ENCODE results near the gene TEX51.

Gene TEX51

GRCh38 chr2:126916744-126917143 is 18.1 kb downstream of the TEX51 start:
- no peak for DNase-seq

GRCh38 chr2:126921066-126921465 is 22.4 kb downstream of the TEX51 start:
- DNase-seq, result no peak

- no peak for DNase-seq
These were observed 32.4 kb downstream of the TEX51 start for GRCh38 chr2:126930970-126931590.

GRCh38 chr2:126932529-126932928 is 33.8 kb downstream of the TEX51 start:
- DNase-seq, result no peak

GRCh38 chr2:126932966-126933710 is 34.4 kb downstream of the TEX51 start:
- DNase-seq, result no peak

GRCh38 chr2:126933711-126934091 is 35.0 kb downstream of the TEX51 start:
- DNase-seq, result no peak

- no peak for DNase-seq
These were observed 36.1 kb downstream of the TEX51 start for GRCh38 chr2:126934809-126935208.

- DNase-seq, result no peak
These were observed 37.1 kb downstream of the TEX51 start for GRCh38 chr2:126935774-126936173.

- no peak for DNase-seq
These were observed 37.6 kb downstream of the TEX51 start for GRCh38 chr2:126936219-126936723.

- no peak for DNase-seq
These were observed 41.6 kb downstream of the TEX51 start for GRCh38 chr2:126940331-126940730.

GRCh38 chr2:126942427-126943203 is 43.9 kb downstream of the TEX51 start:
- DNase-seq, result no peak

GRCh38 chr2:126943612-126944348 is 45.1 kb downstream of the TEX51 start:
- DNase-seq, result no peak

GRCh38 chr2:126945118-126945517 is 46.4 kb downstream of the TEX51 start:
- DNase-seq, result no peak

- no peak for DNase-seq
These were observed 47.8 kb downstream of the TEX51 start for GRCh38 chr2:126946318-126947102.

GRCh38 chr2:126947103-126947429 is 48.4 kb downstream of the TEX51 start:
- no peak for DNase-seq

GRCh38 chr2:126949775-126950174 is 51.1 kb downstream of the TEX51 start:
- no peak for DNase-seq

GRCh38 chr2:126950504-126950903 is 51.8 kb downstream of the TEX51 start:
- DNase-seq, result no peak

Measured in activated CD4-positive, alpha-beta T cell treated with anti-CD3 and anti-CD28 coated beads, Interleukin-2, Interleukin-6, amounts not matched to agents 100 ng/mL and 50 ng/mL, durations not matched to agents 16 hours and 8 hours (primary cell).